Measurements from ENCODE around the gene PRR16. TPM values are rescaled to one million over a fixed set of nuclear protein-coding genes. Genes with fewer than 3 reads are reported as not detected.

Gene PRR16
- total RNA-seq, 1 experiment from 2014 or later = 0.42 TPM

DNA sequence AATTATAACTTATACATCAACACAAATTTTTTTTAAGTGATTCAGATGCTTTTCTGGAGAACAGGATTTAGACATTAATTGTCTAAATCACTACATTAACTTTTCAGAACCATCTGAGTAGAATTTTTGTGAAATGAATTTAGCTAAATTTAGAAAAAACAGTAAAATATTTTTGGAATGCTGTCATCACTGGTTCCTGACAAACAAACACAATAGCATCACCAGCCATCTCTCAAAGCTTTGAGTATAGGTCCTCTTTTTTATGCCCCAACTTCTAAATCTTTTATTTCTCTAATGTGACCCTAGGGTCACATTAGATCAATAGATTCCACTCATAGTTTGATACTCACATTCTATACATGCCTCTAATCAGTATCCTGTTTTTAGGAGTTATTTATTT, 104.6 kb downstream of the PRR16 start:
- H3K36me3 Mint-ChIP-seq = no peaks in the 10 kb centered on the region
- H3K27me3 Mint-ChIP-seq (ENCODE audit: low read depth) = no peaks in the 10 kb centered on the region
- no peak overlapping the region for H3K4me3 Mint-ChIP-seq
- TF ChIP-seq, protein P1, sequence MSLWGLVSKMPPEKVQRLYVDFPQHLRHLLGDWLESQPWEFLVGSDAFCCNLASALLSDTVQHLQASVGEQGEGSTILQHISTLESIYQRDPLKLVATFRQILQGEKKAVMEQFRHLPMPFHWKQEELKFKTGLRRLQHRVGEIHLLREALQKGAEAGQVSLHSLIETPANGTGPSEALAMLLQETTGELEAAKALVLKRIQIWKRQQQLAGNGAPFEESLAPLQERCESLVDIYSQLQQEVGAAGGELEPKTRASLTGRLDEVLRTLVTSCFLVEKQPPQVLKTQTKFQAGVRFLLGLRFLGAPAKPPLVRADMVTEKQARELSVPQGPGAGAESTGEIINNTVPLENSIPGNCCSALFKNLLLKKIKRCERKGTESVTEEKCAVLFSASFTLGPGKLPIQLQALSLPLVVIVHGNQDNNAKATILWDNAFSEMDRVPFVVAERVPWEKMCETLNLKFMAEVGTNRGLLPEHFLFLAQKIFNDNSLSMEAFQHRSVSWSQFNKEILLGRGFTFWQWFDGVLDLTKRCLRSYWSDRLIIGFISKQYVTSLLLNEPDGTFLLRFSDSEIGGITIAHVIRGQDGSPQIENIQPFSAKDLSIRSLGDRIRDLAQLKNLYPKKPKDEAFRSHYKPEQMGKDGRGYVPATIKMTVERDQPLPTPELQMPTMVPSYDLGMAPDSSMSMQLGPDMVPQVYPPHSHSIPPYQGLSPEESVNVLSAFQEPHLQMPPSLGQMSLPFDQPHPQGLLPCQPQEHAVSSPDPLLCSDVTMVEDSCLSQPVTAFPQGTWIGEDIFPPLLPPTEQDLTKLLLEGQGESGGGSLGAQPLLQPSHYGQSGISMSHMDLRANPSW (CRISPR knock-in tag; conservative IDR thresholded peaks at IDR 0.05; ENCODE audit: low read depth) = no peak
- TF ChIP-seq ZNF396 (CRISPR knock-in tag; IDR thresholded peaks at IDR 0.05; ENCODE audit: borderline replicate concordance) (no peak), TEAD1 (CRISPR knock-in tag; IDR thresholded peaks at IDR 0.05) (no peak), IRF2 (CRISPR knock-in tag; IDR thresholded peaks at IDR 0.05; ENCODE audit: borderline replicate concordance, low read depth) (no peak), ELF4 (CRISPR knock-in tag; IDR thresholded peaks at IDR 0.05; ENCODE audit: low read depth) (no peak), GABPB1 (CRISPR knock-in tag; IDR thresholded peaks at IDR 0.05) (no peak), USF2 (CRISPR knock-in tag; IDR thresholded peaks at IDR 0.05) (no peak), ZBTB43 (CRISPR knock-in tag; IDR thresholded peaks at IDR 0.05) (no peak), PRRX2 (CRISPR knock-in tag; IDR thresholded peaks at IDR 0.05) (no peak), AFF4 (CRISPR knock-in tag; IDR thresholded peaks at IDR 0.05; ENCODE audit: borderline replicate concordance) (no peak), NR2C2 (CRISPR knock-in tag; IDR thresholded peaks at IDR 0.05) (no peak), ESRRA (CRISPR knock-in tag; IDR thresholded peaks at IDR 0.05; ENCODE audit: borderline replicate concordance) (no peak), ZNF138 (CRISPR knock-in tag; conservative IDR thresholded peaks at IDR 0.05) (no peak)
- TF ChIP-seq, protein P2, sequence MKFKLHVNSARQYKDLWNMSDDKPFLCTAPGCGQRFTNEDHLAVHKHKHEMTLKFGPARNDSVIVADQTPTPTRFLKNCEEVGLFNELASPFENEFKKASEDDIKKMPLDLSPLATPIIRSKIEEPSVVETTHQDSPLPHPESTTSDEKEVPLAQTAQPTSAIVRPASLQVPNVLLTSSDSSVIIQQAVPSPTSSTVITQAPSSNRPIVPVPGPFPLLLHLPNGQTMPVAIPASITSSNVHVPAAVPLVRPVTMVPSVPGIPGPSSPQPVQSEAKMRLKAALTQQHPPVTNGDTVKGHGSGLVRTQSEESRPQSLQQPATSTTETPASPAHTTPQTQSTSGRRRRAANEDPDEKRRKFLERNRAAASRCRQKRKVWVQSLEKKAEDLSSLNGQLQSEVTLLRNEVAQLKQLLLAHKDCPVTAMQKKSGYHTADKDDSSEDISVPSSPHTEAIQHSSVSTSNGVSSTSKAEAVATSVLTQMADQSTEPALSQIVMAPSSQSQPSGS (CRISPR knock-in tag; IDR thresholded peaks at IDR 0.05; ENCODE audit: borderline replicate concordance, low read depth) = no peak
- TF ChIP-seq, protein P3, sequence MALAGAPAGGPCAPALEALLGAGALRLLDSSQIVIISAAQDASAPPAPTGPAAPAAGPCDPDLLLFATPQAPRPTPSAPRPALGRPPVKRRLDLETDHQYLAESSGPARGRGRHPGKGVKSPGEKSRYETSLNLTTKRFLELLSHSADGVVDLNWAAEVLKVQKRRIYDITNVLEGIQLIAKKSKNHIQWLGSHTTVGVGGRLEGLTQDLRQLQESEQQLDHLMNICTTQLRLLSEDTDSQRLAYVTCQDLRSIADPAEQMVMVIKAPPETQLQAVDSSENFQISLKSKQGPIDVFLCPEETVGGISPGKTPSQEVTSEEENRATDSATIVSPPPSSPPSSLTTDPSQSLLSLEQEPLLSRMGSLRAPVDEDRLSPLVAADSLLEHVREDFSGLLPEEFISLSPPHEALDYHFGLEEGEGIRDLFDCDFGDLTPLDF (CRISPR knock-in tag; IDR thresholded peaks at IDR 0.05) = no peak
- TF ChIP-seq, protein P4, sequence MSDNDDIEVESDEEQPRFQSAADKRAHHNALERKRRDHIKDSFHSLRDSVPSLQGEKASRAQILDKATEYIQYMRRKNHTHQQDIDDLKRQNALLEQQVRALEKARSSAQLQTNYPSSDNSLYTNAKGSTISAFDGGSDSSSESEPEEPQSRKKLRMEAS (CRISPR knock-in tag; IDR thresholded peaks at IDR 0.05) = no peak
- H3K27ac Mint-ChIP-seq = no peak overlapping the region
- no peak for ATAC-seq
- CTCF ChIA-PET = no interaction called here
- POLR2A ChIA-PET = no interaction called here
- H3K9me3 Mint-ChIP-seq = no peaks in the 10 kb centered on the region
- DNase-seq (ENCODE audit: low spot score) = no peak
- H3K4me1 Mint-ChIP-seq = peaks cover 7% of the 10 kb centered on the region; the same call in 1 of the 2 replicates

All from WTC11 (cell line).